OCI-LY1 (cell line): Measurements from ENCODE around the gene PAWR.

Experiments
- CTCF ChIP-seq: fragments of 200-600 bp; sonication (generic), shearing (Covaris generic); IDR thresholded peaks from 2 replicates; pipeline ENCODE4 v1.5.1; 2017; ENCODE audit warnings: mild to moderate bottlenecking, antibody characterized with exemption, low read length, moderate library complexity, mixed read lengths
- EZH2 ChIP-seq: fragments of 200-600 bp; sonication (generic), shearing (Covaris generic); IDR thresholded peaks from 2 replicates; pipeline ENCODE4 v1.8.0; 2017; ENCODE audit warnings: borderline replicate concordance, mixed run types, mild to moderate bottlenecking, antibody characterized with exemption, low read length, moderate library complexity, mixed read lengths

DNA sequence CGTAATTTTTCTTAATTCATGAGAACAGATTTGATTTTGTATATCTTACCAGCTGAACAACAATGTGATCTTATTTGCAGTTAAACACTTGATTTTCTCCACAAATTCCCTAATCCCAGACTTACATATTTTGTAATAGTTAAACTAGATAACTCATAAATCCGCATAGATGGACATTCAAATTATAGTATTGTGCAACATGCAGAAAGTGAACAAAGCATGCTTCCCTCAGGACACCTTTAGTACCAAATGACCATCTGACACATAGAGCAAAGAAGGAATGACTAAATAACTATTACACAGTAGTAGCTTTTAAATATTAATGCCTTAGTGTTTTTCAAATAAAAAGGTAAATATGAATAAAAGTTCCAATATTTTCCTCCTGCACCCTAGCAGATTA lies 88.9 kb downstream of the PAWR start:
- no peak for TF ChIP-seq EZH2
- no peak for TF ChIP-seq CTCF
